Thoracic aorta endothelial cell (primary cell): ENCODE results near the gene RHBDD3. TPM values are rescaled to one million over a fixed set of nuclear protein-coding genes. Genes with fewer than 3 reads are reported as not detected.

ENCODE experiments used
- total RNA-seq: library from RNA; depleted of rRNA; stranded (reverse); fragments of >200 nt; gene quantifications from 2 replicates; pipeline ENCODE4 v1.2.3, GENCODE V29; 2012

Gene RHBDD3
- 19.7 and 25.5 TPM in 2 replicates for total RNA-seq

DNA sequence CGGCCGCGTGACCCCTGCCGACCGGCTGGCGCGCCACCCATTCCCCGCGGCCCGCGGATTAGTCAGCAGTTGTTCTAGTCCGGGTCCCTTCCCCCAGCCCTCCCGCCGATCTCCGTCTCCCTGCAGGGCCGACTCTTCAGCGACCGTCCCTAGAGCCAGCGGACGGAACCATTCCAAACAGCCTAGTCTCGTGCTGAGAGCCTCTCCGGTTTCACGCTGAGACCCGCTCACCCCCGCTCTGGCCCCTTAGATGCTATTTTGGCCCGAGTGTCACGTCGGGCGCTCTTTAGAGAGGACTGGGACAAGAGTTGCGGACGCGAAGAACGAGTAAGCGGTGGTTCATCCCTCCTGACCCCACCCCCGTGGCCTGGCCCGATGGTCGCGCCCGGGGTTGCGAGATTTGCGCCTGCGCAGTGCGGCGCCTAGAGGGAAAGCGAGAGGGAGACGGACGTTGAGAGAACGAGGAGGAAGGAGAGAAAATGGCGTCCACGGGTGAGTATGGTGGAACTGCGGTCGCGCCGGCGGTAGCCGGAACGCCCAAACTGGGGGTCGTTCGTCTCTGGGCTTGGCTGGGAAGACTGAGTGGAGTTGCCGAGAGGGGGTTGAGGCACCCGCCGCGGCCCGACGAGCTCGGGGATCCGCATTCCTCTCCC is at the start of gene RHBDD3, which contains the start of gene EWSR1:
RHBDD3 (minus strand) TSS at position 124 of the 653 bp plus-strand sequence. CDS start 2,355 bp downstream, outside the sequence.
EWSR1 (plus strand) TSS at position 411 of the 653 bp plus-strand sequence; CDS start at position 480, 69 bp downstream.

DNA sequence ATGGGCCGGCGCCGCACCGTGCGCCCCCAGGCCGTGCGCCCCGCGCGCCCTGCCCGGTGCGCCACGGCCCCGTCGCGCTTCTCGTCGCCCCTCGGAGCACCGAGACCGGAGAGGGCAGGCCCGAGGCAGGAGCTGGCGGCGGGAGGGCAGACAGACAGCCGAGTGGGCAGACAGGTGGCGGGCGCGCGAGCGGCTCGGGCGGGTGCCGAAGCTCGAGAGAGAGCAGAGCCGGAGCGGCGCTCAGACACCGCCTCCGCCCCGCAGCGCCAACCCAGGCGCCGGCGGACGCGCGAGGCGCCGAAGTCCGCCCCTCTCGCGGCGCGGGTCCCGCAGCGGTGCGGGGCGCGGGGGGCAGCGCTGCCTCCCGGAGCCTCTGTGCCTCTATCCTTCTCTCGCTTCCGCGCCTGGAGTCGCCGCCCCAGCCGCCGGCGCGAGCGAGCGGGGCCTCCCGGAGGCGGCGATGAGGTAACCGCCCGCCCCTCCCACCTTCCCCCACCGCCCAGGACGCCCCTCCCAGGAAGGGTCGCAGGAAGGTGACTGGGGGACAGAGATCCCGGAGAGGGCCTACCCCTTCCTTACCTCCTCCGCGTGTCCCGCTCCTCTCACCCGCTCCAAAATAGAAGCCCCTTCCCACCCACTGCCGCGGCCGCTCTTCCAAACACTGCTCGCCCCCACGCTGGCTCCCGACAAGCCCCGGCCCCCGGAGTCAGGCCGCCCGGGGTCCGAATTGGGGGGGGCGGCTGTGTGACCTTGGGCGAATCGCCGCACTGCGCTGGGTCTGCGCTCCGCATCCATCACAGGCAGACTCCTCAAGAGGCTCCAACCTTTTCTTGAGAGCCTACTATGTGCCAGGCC is 47.7 kb upstream of the RHBDD3 start, which contains the start of gene RASL10A:
RASL10A (minus strand) TSS at position 412 of the 855 bp plus-strand sequence. CDS start 451 bp downstream, outside the sequence.

DNA sequence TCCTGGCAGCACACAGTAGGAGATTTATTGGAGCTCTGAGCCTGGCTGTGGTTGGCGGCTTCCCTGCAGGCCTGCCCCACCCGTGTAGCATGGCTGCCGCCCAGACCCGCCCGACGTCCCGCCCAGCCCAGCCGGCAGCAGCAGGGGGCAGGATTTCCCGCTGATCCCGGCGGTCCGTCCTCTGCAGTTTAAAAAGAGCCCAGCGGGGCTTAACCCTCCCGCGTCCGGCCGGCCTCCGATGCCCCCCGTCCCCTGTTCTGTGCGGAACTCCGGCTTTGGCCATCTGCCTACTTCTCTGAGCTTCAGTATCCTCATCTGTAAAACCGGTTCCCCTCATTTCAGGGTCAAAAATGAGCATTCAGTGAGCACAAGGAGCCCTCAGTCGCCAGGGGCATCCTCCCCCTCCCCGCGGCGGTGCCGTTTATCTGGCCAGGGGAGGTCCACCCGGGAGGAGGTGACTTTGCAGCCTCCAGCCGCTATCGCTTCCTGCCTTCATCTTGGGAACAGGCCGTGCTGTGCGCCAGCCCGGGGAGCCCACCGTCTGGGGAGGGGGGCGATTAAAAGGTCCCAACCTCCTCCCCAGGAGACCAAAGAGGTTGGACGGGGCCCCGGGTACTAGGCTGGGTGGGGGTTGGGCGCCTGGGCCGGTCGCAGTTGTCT is 38.5 kb upstream of the RHBDD3 start, which contains the start of gene GAS2L1:
GAS2L1 (plus strand) TSS at position 476 of the 660 bp plus-strand sequence. CDS start 1,456 bp downstream, outside the sequence.

Other genes with a start within 250 kb of the RHBDD3 start
- gene C22orf31, start 206.2 kb downstream of the RHBDD3 start, total RNA-seq: not detected in 2 replicates
- 0.40 and 1.1 TPM in 2 replicates for gene KREMEN1, start 194.9 kb downstream of the RHBDD3 start, total RNA-seq
- gene EMID1, start 62.1 kb downstream of the RHBDD3 start, total RNA-seq: not detected in 2 replicates
- gene EWSR1, start 287 bp upstream of the RHBDD3 start, total RNA-seq: 210 and 245 TPM in 2 replicates
- 23.8 and 30.2 TPM in 2 replicates for gene GAS2L1, start 38.7 kb upstream of the RHBDD3 start, total RNA-seq
- gene RASL10A, start 47.7 kb upstream of the RHBDD3 start, total RNA-seq: 0.43 and 0.80 TPM in 2 replicates
- 108 and 126 TPM in 2 replicates for gene AP1B1, start 120.6 kb upstream of the RHBDD3 start, total RNA-seq
- not detected in 2 replicates for gene RFPL1, start 170.6 kb upstream of the RHBDD3 start, total RNA-seq
- gene NEFH, start 212.2 kb upstream of the RHBDD3 start, total RNA-seq: 1.3 and 1.6 TPM in 2 replicates